GM12874 (cell line): ENCODE measurements around the gene GLE1.

ENCODE experiments used
- TF ChIP-seq, protein P1 (sequence below): IDR thresholded peaks from 2 replicates; pipeline ENCODE4 v1.5.1; 2011; ENCODE audit warnings: low read depth, mild to moderate bottlenecking, control low read depth, low read length, moderate library complexity; ENCODE audit not compliant: insufficient read depth

The GLE1 gene

DNA sequence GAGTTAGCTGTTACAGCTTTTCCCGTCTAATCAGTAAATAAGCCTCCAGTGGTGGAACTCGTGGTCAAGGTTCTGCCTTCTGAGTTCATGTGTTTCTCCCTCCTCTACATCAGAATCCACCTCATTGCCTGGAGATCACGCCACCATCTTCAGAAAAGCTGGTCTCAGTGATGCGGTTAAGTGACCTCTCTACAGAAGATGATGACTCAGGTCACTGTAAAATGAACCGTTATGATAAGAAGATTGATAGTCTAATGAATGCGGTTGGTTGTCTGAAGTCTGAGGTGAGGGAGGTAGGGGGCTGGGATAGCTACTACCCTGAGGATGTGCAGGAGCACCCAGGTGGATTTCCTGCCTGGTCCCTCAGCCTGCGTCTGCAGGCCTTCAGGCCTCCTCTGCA, 35.4 kb upstream of the GLE1 start:
- TF ChIP-seq, protein P1, sequence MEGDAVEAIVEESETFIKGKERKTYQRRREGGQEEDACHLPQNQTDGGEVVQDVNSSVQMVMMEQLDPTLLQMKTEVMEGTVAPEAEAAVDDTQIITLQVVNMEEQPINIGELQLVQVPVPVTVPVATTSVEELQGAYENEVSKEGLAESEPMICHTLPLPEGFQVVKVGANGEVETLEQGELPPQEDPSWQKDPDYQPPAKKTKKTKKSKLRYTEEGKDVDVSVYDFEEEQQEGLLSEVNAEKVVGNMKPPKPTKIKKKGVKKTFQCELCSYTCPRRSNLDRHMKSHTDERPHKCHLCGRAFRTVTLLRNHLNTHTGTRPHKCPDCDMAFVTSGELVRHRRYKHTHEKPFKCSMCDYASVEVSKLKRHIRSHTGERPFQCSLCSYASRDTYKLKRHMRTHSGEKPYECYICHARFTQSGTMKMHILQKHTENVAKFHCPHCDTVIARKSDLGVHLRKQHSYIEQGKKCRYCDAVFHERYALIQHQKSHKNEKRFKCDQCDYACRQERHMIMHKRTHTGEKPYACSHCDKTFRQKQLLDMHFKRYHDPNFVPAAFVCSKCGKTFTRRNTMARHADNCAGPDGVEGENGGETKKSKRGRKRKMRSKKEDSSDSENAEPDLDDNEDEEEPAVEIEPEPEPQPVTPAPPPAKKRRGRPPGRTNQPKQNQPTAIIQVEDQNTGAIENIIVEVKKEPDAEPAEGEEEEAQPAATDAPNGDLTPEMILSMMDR: no peak

DNA sequence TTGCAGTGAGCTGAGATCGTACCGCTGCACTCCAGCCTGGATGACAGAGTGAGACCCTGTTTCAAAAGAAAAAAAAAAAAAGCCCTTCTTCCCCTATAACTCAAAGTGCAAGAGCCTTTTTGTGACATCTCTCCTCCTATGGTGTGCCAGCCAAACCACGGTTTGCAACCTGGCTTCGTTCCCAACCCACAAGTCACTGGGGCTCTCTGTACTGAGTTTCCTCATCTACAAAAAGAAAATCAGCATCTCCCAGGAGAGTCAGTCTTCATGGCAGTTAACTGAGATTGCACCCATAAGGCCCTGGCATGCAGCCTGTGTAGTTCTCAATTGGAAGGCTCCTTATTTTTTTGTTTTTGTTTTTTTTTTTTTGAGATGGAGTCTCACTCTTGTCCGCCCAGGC, 34.0 kb upstream of the GLE1 start:
- TF ChIP-seq, protein P1: no peak

DNA sequence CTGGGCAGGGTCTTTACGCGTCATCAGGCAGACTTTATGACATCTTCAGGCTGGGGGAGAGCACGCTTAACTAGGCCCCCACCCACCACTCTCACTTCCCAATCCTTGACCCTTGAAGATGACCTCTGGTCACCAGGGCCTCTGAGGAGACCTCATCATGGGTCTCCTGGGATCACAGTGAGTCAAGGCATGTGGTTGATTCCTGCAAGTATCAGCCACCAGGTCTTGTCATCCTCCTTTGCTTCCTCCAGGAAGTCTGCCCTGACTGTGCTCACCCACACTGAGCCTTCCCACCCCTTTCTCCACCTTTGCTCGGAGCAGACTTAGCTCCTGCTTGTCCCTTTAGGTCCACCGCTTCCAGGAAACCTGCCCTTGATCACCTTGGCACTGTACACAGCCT, 31.4 kb upstream of the GLE1 start:
- TF ChIP-seq, protein P1: no peak

DNA sequence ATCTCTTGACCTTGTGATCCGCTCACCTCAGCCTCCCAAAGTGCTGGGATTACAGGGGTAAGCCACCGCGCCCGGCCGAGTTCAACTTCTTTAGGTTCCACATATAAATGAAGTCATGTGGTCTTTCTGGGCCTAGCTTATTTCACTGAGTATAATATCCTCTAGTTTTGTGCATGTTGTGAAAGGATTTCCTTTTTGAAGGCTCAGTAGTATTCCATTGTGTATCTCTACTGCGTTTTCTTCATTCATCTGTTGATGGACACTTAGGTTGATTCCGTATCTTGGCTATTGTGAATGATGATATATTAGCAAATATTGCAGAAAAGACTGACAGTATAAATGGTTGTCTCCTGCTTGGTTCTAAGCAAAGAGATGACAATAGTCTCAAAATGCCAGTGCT, 28.7 kb upstream of the GLE1 start:
- TF ChIP-seq, protein P1: no peak

DNA sequence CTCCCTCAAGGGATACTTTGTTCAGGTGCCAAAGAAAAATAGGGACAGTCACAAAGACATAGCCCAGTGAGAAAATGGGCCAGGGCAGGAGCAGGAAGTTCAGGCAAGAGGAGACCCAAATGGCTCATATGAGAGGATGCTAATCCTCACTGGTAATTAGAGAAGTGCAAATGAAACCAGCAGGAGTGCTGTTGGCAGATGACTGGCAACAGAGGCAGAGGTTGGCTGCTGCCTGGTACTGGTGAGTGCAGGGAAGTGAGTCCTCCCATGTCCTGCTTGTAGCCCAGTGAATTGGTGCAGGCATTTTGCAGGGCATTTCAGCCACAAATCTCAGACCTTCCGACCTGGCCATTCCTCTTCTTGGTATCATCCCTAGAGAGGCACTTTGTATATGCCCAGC, 25.3 kb upstream of the GLE1 start:
- TF ChIP-seq, protein P1: no peak

DNA sequence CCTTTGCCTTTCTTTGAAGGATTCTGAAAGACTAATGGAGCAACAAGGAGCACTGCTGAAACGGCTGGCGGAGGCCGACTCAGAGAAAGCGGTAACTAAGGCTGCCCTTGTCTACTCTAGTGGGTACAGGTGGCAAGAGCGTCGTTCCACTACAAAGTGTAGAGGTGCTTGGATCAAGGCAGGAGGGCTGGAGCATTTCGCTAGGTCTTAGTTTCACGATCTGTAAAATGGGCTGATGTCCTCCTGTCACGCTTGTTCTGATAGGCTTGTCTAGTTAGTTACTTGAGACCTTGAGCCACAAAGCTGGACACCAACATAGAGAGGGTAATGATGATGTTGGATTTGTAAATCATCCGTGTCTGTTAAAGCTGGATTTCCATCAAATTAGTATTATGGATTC, 23.0 kb upstream of the GLE1 start:
- TF ChIP-seq, protein P1: no peak

DNA sequence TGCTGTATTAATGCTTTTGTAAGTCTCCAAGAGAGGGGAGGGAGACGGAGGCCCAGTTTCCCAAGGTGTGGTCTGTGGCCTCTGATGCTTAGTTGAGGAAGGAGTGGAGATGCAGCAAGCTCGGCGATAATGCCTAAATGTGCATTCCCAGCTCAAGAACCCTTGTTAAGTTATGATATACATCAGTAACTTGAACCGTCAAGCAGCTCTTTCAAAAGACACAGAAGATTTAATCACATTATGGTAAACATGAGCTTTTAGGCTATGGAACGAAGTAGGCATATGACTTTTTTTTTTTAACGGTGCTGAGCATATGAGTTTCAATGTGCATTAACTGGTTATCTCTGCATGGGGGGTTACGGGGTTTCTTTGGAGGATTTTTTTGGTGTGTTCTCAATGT, 22.3 kb upstream of the GLE1 start:
- TF ChIP-seq, protein P1: no peak
